H1 (cell line): ENCODE data around the gene GRM7. TPM values are rescaled to one million over a fixed set of nuclear protein-coding genes. Genes with fewer than 3 reads are reported as not detected.

Source experiments
- CTCF ChIA-PET: fragments of 300-600 bp; sonication (Branson Sonifier 250); formaldehyde crosslinking; loops from one replicate; lab custom pipeline; 2021; ENCODE audit not compliant: partially characterized antibody; lab: Charles Lee
- POLR2A ChIA-PET: fragments of 300-600 bp; sonication (Branson Sonifier 250); formaldehyde crosslinking; loops from one replicate; lab custom pipeline; 2021; ENCODE audit warnings: inconsistent platforms; ENCODE audit not compliant: partially characterized antibody; lab: Charles Lee
- DNase-seq, 2 experiments: peaks; one replicate each; pipeline versions ENCODE4 v3.0.0 to v3.0.0-alpha.2; 2010 to 2022; ENCODE audit warnings: low spot score in 2 of 2, low read depth in 1 of 2, mixed read lengths in 1 of 2
- FAIRE-seq: peaks from 2 replicates; lab custom pipeline; 2011; peaks lifted over from hg19 to GRCh38; lab: Jason Lieb, UNC
- H2AFZ ChIP-seq: 2 replicates; pipeline ENCODE4 v1.8.1; 2012; ENCODE audit warnings: low read length, inconsistent platforms
- H2AK5ac ChIP-seq: 2 replicates; pipeline ENCODE4 v1.6.1; 2013; ENCODE audit warnings: low read depth, low read length
- H2BK120ac ChIP-seq: replicated peaks from 2 replicates; pipeline ENCODE3; 2013; ENCODE audit warnings: low read depth, low read length, inconsistent platforms
- H2BK12ac ChIP-seq: 2 replicates; pipeline ENCODE4 v1.6.1; 2013; ENCODE audit warnings: low read depth, low read length
- H2BK15ac ChIP-seq: 2 replicates; pipeline ENCODE4 v1.6.1; 2013; ENCODE audit warnings: low read length
- H2BK20ac ChIP-seq: 2 replicates; pipeline ENCODE4 v1.6.1; 2013; ENCODE audit warnings: low read length
- H2BK5ac ChIP-seq: 2 replicates; pipeline ENCODE4 v1.6.1; 2013; ENCODE audit warnings: low read depth, low read length
- H3K14ac ChIP-seq: 2 replicates; pipeline ENCODE4 v1.6.1; 2013; ENCODE audit warnings: inconsistent platforms; ENCODE audit not compliant: insufficient read length
- H3K18ac ChIP-seq: 2 replicates; pipeline ENCODE4 v1.6.1; 2013; ENCODE audit warnings: low read length; ENCODE audit errors: extremely low read depth
- H3K23ac ChIP-seq: 2 replicates; pipeline ENCODE4 v1.6.1; 2013; ENCODE audit warnings: inconsistent platforms; ENCODE audit not compliant: insufficient read length
- H3K23me2 ChIP-seq: 2 replicates; pipeline ENCODE4 v1.6.1; 2013; ENCODE audit warnings: low read depth, low read length
- H3K27ac ChIP-seq: 2 replicates; pipeline ENCODE4 v1.6.1; 2011; ENCODE audit warnings: low read depth, low read length, inconsistent platforms
- H3K27me3 ChIP-seq, 4 experiments: replicated peaks in 1 of 4; 1 replicate in 1 of 4; 2 replicates in 3 of 4; pipeline versions ENCODE4 v1.6.1 to v1.8.1; 2011 to 2013; ENCODE audit warnings: low read length in 3 of 4, mild to moderate bottlenecking in 3 of 4, inconsistent platforms in 2 of 4, mixed read lengths in 2 of 4, moderate library complexity in 1 of 4; ENCODE audit not compliant: control insufficient read depth in 3 of 4, insufficient read depth in 3 of 4; ENCODE audit errors: extremely low read depth in 1 of 4
- H3K36me3 ChIP-seq, 4 experiments: 2 replicates each; pipeline versions ENCODE4 v1.6.1 to v1.8.1; 2011 to 2013; ENCODE audit warnings: mild to moderate bottlenecking in 4 of 4, low read length in 3 of 4, moderate library complexity in 2 of 4, control low read depth in 1 of 4, inconsistent platforms in 1 of 4; ENCODE audit not compliant: insufficient read depth in 4 of 4, control insufficient read depth in 2 of 4
- H3K4ac ChIP-seq: replicated peaks from 2 replicates; pipeline ENCODE3; 2013; ENCODE audit warnings: low read length, low read depth, mixed read lengths, inconsistent platforms; ENCODE audit not compliant: insufficient read length
- H3K4me1 ChIP-seq, 4 experiments: replicated peaks in 1 of 4; 1 replicate in 1 of 4; 2 replicates in 3 of 4; pipeline versions ENCODE4 v1.6.1 to v1.8.1; 2011 to 2013; ENCODE audit warnings: low read length in 3 of 4, inconsistent platforms in 2 of 4, mixed read lengths in 1 of 4; ENCODE audit not compliant: insufficient read depth in 4 of 4, control insufficient read depth in 3 of 4
- H3K4me2 ChIP-seq, 2 experiments: 2 replicates each; pipeline versions ENCODE4 v1.6.1 to v1.8.1; 2011 to 2013; ENCODE audit warnings: low read depth in 2 of 2, low read length in 2 of 2, control low read depth in 1 of 2, inconsistent platforms in 1 of 2, mild to moderate bottlenecking in 1 of 2; ENCODE audit not compliant: insufficient read depth in 1 of 2
- H3K4me3 ChIP-seq, 4 experiments: fragments of 200-600, 300-600 bp in 1 of 4; sonication (generic), shearing (Covaris generic), sonication (Bioruptor Twin) in 1 of 4; 2 replicates each; pipeline versions ENCODE4 v1.5.1 to v1.8.1; 2011 to 2016; ENCODE audit warnings: low read length in 4 of 4, low read depth in 3 of 4, control low read depth in 2 of 4, inconsistent platforms in 2 of 4, mild to moderate bottlenecking in 2 of 4, mixed read lengths in 1 of 4, moderate library complexity in 1 of 4; ENCODE audit not compliant: insufficient read depth in 2 of 4; ENCODE audit errors: extremely low read depth in 1 of 4
- H3K56ac ChIP-seq: replicated peaks from 2 replicates; pipeline ENCODE3; 2013; ENCODE audit warnings: low read depth, mild to moderate bottlenecking, mixed read lengths, low read length, inconsistent platforms; ENCODE audit not compliant: insufficient read length
- H3K79me1 ChIP-seq: 2 replicates; pipeline ENCODE4 v1.6.1; 2013; ENCODE audit warnings: low read depth, low read length, control low read depth
- H3K79me2 ChIP-seq, 2 experiments: 2 replicates each; pipeline versions ENCODE4 v1.6.1 to v1.8.1; 2012 to 2013; ENCODE audit warnings: low read length in 2 of 2, mild to moderate bottlenecking in 2 of 2, inconsistent platforms in 1 of 2; ENCODE audit not compliant: insufficient read depth in 2 of 2, control insufficient read depth in 1 of 2
- H3K9ac ChIP-seq, 4 experiments: replicated peaks in 1 of 4; 1 replicate in 1 of 4; 2 replicates in 3 of 4; pipeline versions ENCODE4 v1.6.1 to v1.8.1; 2011 to 2013; ENCODE audit warnings: low read depth in 3 of 4, low read length in 3 of 4, control low read depth in 2 of 4, mild to moderate bottlenecking in 2 of 4, moderate library complexity in 2 of 4, inconsistent platforms in 1 of 4; ENCODE audit errors: extremely low read depth in 1 of 4
- H3K9me3 ChIP-seq, 2 experiments: 2 replicates each; pipeline versions ENCODE4 v1.6.1 to v1.8.1; 2012 to 2013; ENCODE audit warnings: mild to moderate bottlenecking in 2 of 2, moderate library complexity in 2 of 2, control low read depth in 1 of 2, inconsistent platforms in 1 of 2, low read depth in 1 of 2, low read length in 1 of 2, mixed read lengths in 1 of 2; ENCODE audit not compliant: insufficient read depth in 2 of 2
- H4K20me1 ChIP-seq, 2 experiments: replicated peaks in 1 of 2; 2 replicates each; pipeline versions ENCODE3 to v1.8.1; 2011 to 2013; ENCODE audit warnings: inconsistent platforms in 2 of 2, low read length in 2 of 2, mild to moderate bottlenecking in 1 of 2; ENCODE audit not compliant: insufficient read depth in 2 of 2, control insufficient read depth in 1 of 2
- H4K5ac ChIP-seq: 2 replicates; pipeline ENCODE4 v1.6.1; 2013; ENCODE audit warnings: low read length, low read depth, mixed read lengths, inconsistent platforms; ENCODE audit not compliant: insufficient read length
- H4K8ac ChIP-seq: 2 replicates; pipeline ENCODE4 v1.8.0; 2013; ENCODE audit warnings: mild to moderate bottlenecking, moderate library complexity, low read length, inconsistent platforms; ENCODE audit not compliant: insufficient read depth; ENCODE audit errors: extremely low read depth
- H4K91ac ChIP-seq: replicated peaks from 2 replicates; pipeline ENCODE3; 2013; ENCODE audit warnings: low read length, mixed read lengths, inconsistent platforms; ENCODE audit not compliant: insufficient read length
- CBX8 ChIP-seq: fragments of 300-800, 300-1000 bp; sonication (generic); IDR thresholded peaks from 2 replicates; pipeline ENCODE4 v1.7.1; 2016; ENCODE audit warnings: low read depth, low read length, borderline replicate concordance
- JUN ChIP-seq: IDR thresholded peaks from 2 replicates; pipeline ENCODE4 v1.6.1; 2011; ENCODE audit warnings: low read depth, mild to moderate bottlenecking, improper control_type of control experiment, low read length
- POU5F1 ChIP-seq: IDR thresholded peaks from 2 replicates; pipeline ENCODE4 v1.6.1; 2011; ENCODE audit warnings: low read depth, mild to moderate bottlenecking, low read length, moderate library complexity
- RFX5 ChIP-seq: IDR thresholded peaks from 2 replicates; pipeline ENCODE4 v1.6.1; 2011; ENCODE audit warnings: low read depth, low read length, improper control_type of control experiment, borderline replicate concordance
- RNF2 ChIP-seq: fragments of 200-900, 300-1000 bp; sonication (generic); IDR thresholded peaks from 2 replicates; pipeline ENCODE4 v1.7.1; 2016; ENCODE audit warnings: borderline replicate concordance, low read depth, mild to moderate bottlenecking, antibody characterized with exemption, low read length; ENCODE audit not compliant: poor library complexity, severe bottlenecking; ENCODE audit errors: missing control alignments
- SP4 ChIP-seq: IDR thresholded peaks from 2 replicates; pipeline ENCODE4 v1.6.1; 2012; ENCODE audit warnings: low read length, inconsistent platforms
- WGBS, 2 experiments: shearing (Covaris generic) in 1 of 2; methylation state at CpG; one replicate each; pipeline versions ENCODE4 v1.1.6 to v1.1.7; 2013 to 2015; ENCODE audit warnings: low lambda C conversion rate in 2 of 2, mixed read lengths in 2 of 2, inconsistent platforms in 1 of 2, low coverage in 1 of 2, missing lambda C conversion rate in 1 of 2; ENCODE audit not compliant: insufficient replicate concordance in 2 of 2, insufficient coverage in 1 of 2, insufficient read length in 1 of 2; ENCODE audit errors: extremely low coverage in 1 of 2, missing lambda C conversion rate in 1 of 2; 5-methylcytosine and 5-hydroxymethylcytosine counted together
- polyA plus RNA-seq, 7 experiments: library from polyadenylated mRNA; depleted of rRNA in 3 of 7; stranded (reverse) in 5 of 7; unstranded in 2 of 7; fragments of >200 nt in 5 of 7; fragments of 200-250 nt in 2 of 7; gene quantifications; 1 replicate in 5 of 7; 2 replicates in 1 of 7; 4 replicates in 1 of 7; pipeline versions ENCODE4 v1.2.1 to v1.2.3, GENCODE V29; 2011 to 2013; ENCODE audit warnings: missing spikeins in 2 of 7, mixed read lengths in 2 of 7
- total RNA-seq: library from RNA; stranded (reverse); fragmentation: NEBNext Ultra II Directional; extraction: Animal tissue kit (Norgen Biotek cat#: 25700); gene quantifications from 2 replicates; pipeline ENCODE4 v1.2.1, GENCODE V29; 2021

Gene GRM7
- total and polyA plus RNA-seq, 2 of the 8 experiments (the other 6 are each of a cell fraction or from before 2014, with no cell fraction given): 0.17 to 0.24 TPM

DNA sequence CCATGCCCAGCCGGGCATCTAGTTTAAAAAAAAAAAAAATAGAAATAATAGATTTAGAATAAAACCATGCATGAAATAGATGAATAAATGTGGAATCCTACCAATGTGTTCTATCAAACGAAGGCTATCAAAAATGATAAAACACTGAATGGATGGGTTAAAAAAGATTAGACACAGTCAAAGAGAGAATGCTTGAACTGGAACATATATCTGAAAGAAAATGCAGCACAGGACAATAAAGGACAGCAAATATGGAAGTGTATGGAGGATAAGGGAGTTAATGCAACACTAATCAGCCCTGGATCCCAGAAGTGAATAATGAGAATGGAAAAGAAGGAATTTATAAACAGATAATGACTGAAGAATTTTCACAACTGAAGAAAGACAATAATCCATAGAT lies 571.7 kb downstream of the GRM7 start:
- Histone ChIP-seq H2BK15ac (no peak overlapping the region), H4K8ac (no peak overlapping the region)
- FAIRE-seq: no peak

More for the DNA sequence above, 571.7 kb downstream of the GRM7 start:
- Histone ChIP-seq H3K79me2 (no peaks in the 10 kb centered on the region), H3K27me3 (no peaks in the 10 kb centered on the region), H2AFZ (no peak overlapping the region), H2BK12ac (no peak overlapping the region), H3K23me2 (no peaks in the 10 kb centered on the region)
- POLR2A ChIA-PET: no interaction called here
- no peak for TF ChIP-seq RFX5
- no peak for TF ChIP-seq RNF2
- TF ChIP-seq POU5F1: no peak
- TF ChIP-seq CBX8: no peak
- no peak for TF ChIP-seq JUN
- TF ChIP-seq SP4: no peak
- TF ChIP-seq, all 59 proteins: peak for 0
- H3K4ac ChIP-seq: no peak overlapping the region
- no peak overlapping the region for H3K4me3 ChIP-seq
- no peak overlapping the region for H2BK5ac ChIP-seq
- peaks cover 4 to 8% of the 10 kb centered on the region in 2 experiments; a peak in 1 of 4 replicates for H3K9me3 ChIP-seq
- H2AK5ac ChIP-seq: no peak overlapping the region
- H3K23ac ChIP-seq: no peak overlapping the region
- no peak overlapping the region for H3K56ac ChIP-seq
- no peak overlapping the region for H2BK120ac ChIP-seq
- H4K91ac ChIP-seq: no peak overlapping the region
- 89% methylated on average over 2 of the region's 2 CpGs; no CpG with 5 or more reads in 1 of the 2 experiments for WGBS, 2 experiments
- CTCF ChIA-PET: no interaction called here
- H2BK20ac ChIP-seq: no peak overlapping the region
- no peak overlapping the region for H3K9ac ChIP-seq
- H3K4me2 ChIP-seq: no peak overlapping the region
- no peaks in the 10 kb centered on the region for H3K36me3 ChIP-seq
- H4K5ac ChIP-seq: no peak overlapping the region
- H3K18ac ChIP-seq: no peak overlapping the region
- H3K79me1 ChIP-seq: no peaks in the 10 kb centered on the region
- no peaks in the 10 kb centered on the region for H4K20me1 ChIP-seq
- DNase-seq: no peak
- H3K14ac ChIP-seq: no peak overlapping the region
- H3K27ac ChIP-seq: no peak overlapping the region
- H3K4me1 ChIP-seq: no peaks in the 10 kb centered on the region
